CD14-positive monocyte (primary cell): ENCODE measurements around the gene CA11. TPM values are rescaled to one million over a fixed set of nuclear protein-coding genes. Genes with fewer than 3 reads are reported as not detected.

Source experiments
- DNase-seq, 3 donors: peaks; one replicate each; pipeline ENCODE4 v3.0.0-alpha.2; 2011 to 2022
- H2AFZ ChIP-seq: 2 replicates; pipeline ENCODE4 v1.6.0; 2012; ENCODE audit warnings: mild to moderate bottlenecking, low read depth, low read length, inconsistent platforms; ENCODE audit not compliant: insufficient read depth, poor library complexity, severe bottlenecking
- H3K27ac ChIP-seq, 2 donors: 1 replicate in 1 of 2; 2 replicates in 1 of 2; pipeline ENCODE4 v1.5.1; 2012 to 2013; ENCODE audit warnings: low read length in 2 of 2, control low read depth in 1 of 2, inconsistent platforms in 1 of 2, low read depth in 1 of 2, mild to moderate bottlenecking in 1 of 2
- H3K27me3 ChIP-seq, 2 donors: one replicate each; pipeline versions ENCODE4 v1.6.0 to v1.6.1; 2011 to 2013; ENCODE audit warnings: low read length in 2 of 2; ENCODE audit not compliant: control insufficient read depth in 2 of 2, insufficient read depth in 2 of 2
- H3K36me3 ChIP-seq, 2 donors: replicated peaks in 1 of 2; 1 replicate in 1 of 2; 2 replicates in 1 of 2; pipeline versions ENCODE4 v1.5.1 to v1.6.1; 2012 to 2013; ENCODE audit warnings: low read length in 2 of 2, control low read depth in 1 of 2, inconsistent platforms in 1 of 2, mild to moderate bottlenecking in 1 of 2; ENCODE audit not compliant: insufficient read depth in 2 of 2, control insufficient read depth in 1 of 2
- H3K4me1 ChIP-seq, 2 donors: 1 replicate in 1 of 2; 2 replicates in 1 of 2; pipeline versions ENCODE4 v1.5.1 to v1.6.1; 2012 to 2013; ENCODE audit warnings: low read length in 2 of 2, control low read depth in 1 of 2, inconsistent platforms in 1 of 2, mild to moderate bottlenecking in 1 of 2, moderate library complexity in 1 of 2; ENCODE audit not compliant: insufficient read depth in 2 of 2, control insufficient read depth in 1 of 2
- H3K4me2 ChIP-seq: replicated peaks from 2 replicates; pipeline ENCODE3; 2012; ENCODE audit warnings: low read length, moderate library complexity, mild to moderate bottlenecking; ENCODE audit not compliant: poor library complexity, severe bottlenecking; ENCODE audit errors: extremely low read depth
- H3K4me3 ChIP-seq, 3 experiments: fragments of 200-600 bp in 1 of 3; sonication (generic) in 1 of 3; replicated peaks in 1 of 3; 1 replicate in 2 of 3; 2 replicates in 1 of 3; pipeline ENCODE4 v1.5.1; 2011 to 2013; ENCODE audit warnings: low read length in 3 of 3, mild to moderate bottlenecking in 3 of 3, control low read depth in 2 of 3, low read depth in 2 of 3, inconsistent platforms in 1 of 3, moderate library complexity in 1 of 3
- H3K79me2 ChIP-seq: 2 replicates; pipeline ENCODE4 v1.6.0; 2012; ENCODE audit warnings: mild to moderate bottlenecking, control low read depth, inconsistent platforms, low read length, moderate library complexity; ENCODE audit not compliant: insufficient read depth
- H3K9ac ChIP-seq: 2 replicates; pipeline ENCODE4 v1.6.0; 2017; ENCODE audit warnings: low read length, mild to moderate bottlenecking; ENCODE audit not compliant: insufficient read depth, poor library complexity, severe bottlenecking
- H3K9me3 ChIP-seq, 2 donors: replicated peaks in 1 of 2; 1 replicate in 1 of 2; 2 replicates in 1 of 2; pipeline versions ENCODE4 v1.5.1 to v1.6.1; 2012 to 2013; ENCODE audit warnings: low read length in 2 of 2, control low read depth in 1 of 2; ENCODE audit not compliant: control insufficient read depth in 1 of 2, insufficient read depth in 1 of 2
- H4K20me1 ChIP-seq: 2 replicates; pipeline ENCODE4 v1.6.0; 2012; ENCODE audit warnings: mild to moderate bottlenecking, low read length, control low read depth, moderate library complexity; ENCODE audit not compliant: insufficient read depth
- H3K27ac Mint-ChIP-seq, 7 donors: one replicate each; pipeline ENCODE4 v1.8.0; 2020; ENCODE audit warnings: mild to moderate bottlenecking in 7 of 7, mixed read lengths in 7 of 7, moderate library complexity in 6 of 7, inconsistent platforms in 2 of 7
- H3K27me3 Mint-ChIP-seq, 3 donors: one replicate each; pipeline ENCODE4 v1.8.0; 2021 to 2022; ENCODE audit warnings: low read depth in 3 of 3, mild to moderate bottlenecking in 3 of 3, mixed read lengths in 3 of 3, moderate library complexity in 3 of 3, inconsistent platforms in 1 of 3
- H3K36me3 Mint-ChIP-seq, 2 donors: one replicate each; pipeline ENCODE4 v1.8.0; 2020; ENCODE audit warnings: mixed read lengths in 2 of 2, inconsistent platforms in 1 of 2, mild to moderate bottlenecking in 1 of 2
- H3K4me1 Mint-ChIP-seq: one replicate; pipeline ENCODE4 v1.8.0; 2020; ENCODE audit warnings: mild to moderate bottlenecking, mixed read lengths
- H3K4me3 Mint-ChIP-seq, 2 donors: one replicate each; pipeline ENCODE4 v1.8.0; 2020; ENCODE audit warnings: mild to moderate bottlenecking in 2 of 2, mixed read lengths in 2 of 2, moderate library complexity in 1 of 2
- H3K9me3 Mint-ChIP-seq, 7 donors: one replicate each; pipeline ENCODE4 v1.8.0; 2020 to 2022; ENCODE audit warnings: mixed read lengths in 7 of 7, mild to moderate bottlenecking in 6 of 7, moderate library complexity in 6 of 7, inconsistent platforms in 2 of 7
- WGBS: methylation state at CpG from one replicate; pipeline ENCODE4 v1.1.5; 2013; ENCODE audit warnings: missing lambda C conversion rate; ENCODE audit not compliant: insufficient coverage; 5-methylcytosine and 5-hydroxymethylcytosine counted together
- intact Hi-C, 2 donors: fragments of 100-400 bp; cut with micrococcal nuclease; formaldehyde crosslinking; loops; one replicate each; pipeline versions ENCODE4 v1.15.0 to v1.15.1; 2023
- polyA plus RNA-seq, 3 donors: library from polyadenylated mRNA; depleted of rRNA in 1 of 3; unstranded in 2 of 3; stranded (reverse) in 1 of 3; fragments of 300-500 nt in 2 of 3; fragments of >200 nt in 1 of 3; fragmentation: Illumina TruSeq in 2 of 3; gene quantifications; 1 replicate in 2 of 3; 2 replicates in 1 of 3; pipeline ENCODE4 v1.2.3, GENCODE V29; 2012 to 2021
- TF ChIP-seq, protein P1 (sequence below): fragments of 200-600 bp; IDR thresholded peaks from one replicate; pipeline ENCODE4 v1.8.0; 2022; ENCODE audit warnings: antibody characterized with exemption, mild to moderate bottlenecking

The CA11 gene
- polyA plus RNA-seq, 3 donors = 1.1 to 4.9 (median 1.8) TPM

DNA sequence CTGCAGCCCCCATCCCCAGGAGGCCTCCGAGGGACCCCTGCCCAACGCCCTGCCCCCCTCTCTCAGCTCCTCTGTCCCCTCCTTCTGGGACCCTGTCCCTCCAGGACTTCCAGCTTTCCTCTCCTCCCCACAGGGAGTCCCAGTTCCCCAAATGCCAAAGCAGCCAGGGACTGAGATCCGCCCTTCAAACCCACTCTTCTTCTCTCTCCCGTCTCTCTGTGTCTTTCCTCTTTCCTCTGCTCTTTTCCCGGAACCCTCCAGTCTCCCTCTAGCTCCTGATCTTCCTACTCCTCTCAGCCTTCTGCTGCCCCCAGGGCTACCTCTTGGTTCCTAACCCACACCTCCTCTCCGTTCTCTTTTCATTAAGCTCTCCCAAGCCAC lies 377 bp downstream of the CA11 start:
- no peaks in the 10 kb centered on the region for H3K36me3 ChIP-seq
- H3K27me3 ChIP-seq = peaks cover 0 to 10% of the 10 kb centered on the region in 2 donors
- Mint-ChIP-seq H3K4me3 (peak overlapping the region; percentile 76 to 94), H3K36me3 (peaks cover 0 to 6% of the 10 kb centered on the region in 2 donors), H3K4me1 (peaks cover 44% of the 10 kb centered on the region), H3K27me3 (peaks cover 11 to 28% (median 28%) of the 10 kb centered on the region in 3 donors), H3K9me3 (peaks cover 0 to 3% (median 0%) of the 10 kb centered on the region in 7 donors), H3K27ac (peak overlapping the region in 5 of 7 donors; percentile 61 to 80 (median 66))
- H3K9ac ChIP-seq = no peak overlapping the region
- H3K4me3 ChIP-seq = peak overlapping the region; percentile 33 to 75 (median 37)
- peak overlapping the region; percentile 83 for H2AFZ ChIP-seq
- peak in 1 of 3 donors; percentile 21 for DNase-seq
- peak overlapping the region; percentile 91 for H3K4me2 ChIP-seq
- TF ChIP-seq, protein P1, sequence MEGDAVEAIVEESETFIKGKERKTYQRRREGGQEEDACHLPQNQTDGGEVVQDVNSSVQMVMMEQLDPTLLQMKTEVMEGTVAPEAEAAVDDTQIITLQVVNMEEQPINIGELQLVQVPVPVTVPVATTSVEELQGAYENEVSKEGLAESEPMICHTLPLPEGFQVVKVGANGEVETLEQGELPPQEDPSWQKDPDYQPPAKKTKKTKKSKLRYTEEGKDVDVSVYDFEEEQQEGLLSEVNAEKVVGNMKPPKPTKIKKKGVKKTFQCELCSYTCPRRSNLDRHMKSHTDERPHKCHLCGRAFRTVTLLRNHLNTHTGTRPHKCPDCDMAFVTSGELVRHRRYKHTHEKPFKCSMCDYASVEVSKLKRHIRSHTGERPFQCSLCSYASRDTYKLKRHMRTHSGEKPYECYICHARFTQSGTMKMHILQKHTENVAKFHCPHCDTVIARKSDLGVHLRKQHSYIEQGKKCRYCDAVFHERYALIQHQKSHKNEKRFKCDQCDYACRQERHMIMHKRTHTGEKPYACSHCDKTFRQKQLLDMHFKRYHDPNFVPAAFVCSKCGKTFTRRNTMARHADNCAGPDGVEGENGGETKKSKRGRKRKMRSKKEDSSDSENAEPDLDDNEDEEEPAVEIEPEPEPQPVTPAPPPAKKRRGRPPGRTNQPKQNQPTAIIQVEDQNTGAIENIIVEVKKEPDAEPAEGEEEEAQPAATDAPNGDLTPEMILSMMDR = no peak
- intact Hi-C loops = loop anchor here (5.0 to 10.0 kb wide), 5 partner anchors 69 to 192 kb away; partner anchors contain the start of genes HSD17B14 (in 2 of the 2) and MAMSTR (in 1 of the 2)
- H3K27ac ChIP-seq = no peak overlapping the region
- 0% methylated on average over 6 of the region's 6 CpGs for WGBS
- peaks cover 30 to 44% of the 10 kb centered on the region in 2 donors for H3K4me1 ChIP-seq
- no peaks in the 10 kb centered on the region for H4K20me1 ChIP-seq
- no peaks in the 10 kb centered on the region for H3K9me3 ChIP-seq
- no peaks in the 10 kb centered on the region for H3K79me2 ChIP-seq

DNA sequence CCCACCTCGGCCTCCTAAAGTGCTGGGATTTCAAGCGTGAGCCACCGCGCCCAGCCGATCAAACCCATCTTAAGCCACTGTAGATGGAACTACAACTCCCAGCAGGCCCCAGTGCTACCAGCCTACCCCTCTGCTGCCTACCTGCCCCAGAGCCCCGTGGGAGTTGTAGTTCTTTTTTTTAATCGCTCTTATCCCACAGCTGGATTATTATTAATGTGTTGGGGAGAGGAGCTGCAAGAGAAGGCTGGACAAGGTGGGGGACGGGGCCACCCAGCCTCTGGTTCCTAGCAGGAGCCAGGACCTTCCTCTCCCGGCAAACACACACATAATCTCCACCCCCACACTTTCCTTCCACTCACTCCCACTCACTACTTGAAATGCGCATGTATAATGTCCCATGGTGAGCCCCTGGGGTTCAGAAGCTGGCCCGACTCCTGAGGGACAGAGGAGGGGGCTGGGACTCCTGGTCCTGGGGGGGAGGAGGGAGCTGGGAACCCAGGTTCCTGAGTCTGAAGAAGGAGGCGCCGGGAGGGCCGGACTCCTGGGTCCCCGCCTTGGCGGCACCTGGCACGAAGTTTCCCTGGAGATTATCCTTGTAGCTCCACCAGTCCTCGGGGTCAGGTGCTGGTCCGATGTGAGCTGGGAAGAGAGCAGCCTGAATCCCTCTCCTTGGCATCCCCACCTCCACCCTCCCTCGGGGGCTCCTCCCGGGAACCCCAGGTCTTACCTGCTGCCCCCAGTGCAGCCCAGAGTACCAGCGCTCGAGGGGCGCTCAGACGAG lies 958 bp downstream of the CA11 start:
- H3K79me2 ChIP-seq = no peaks in the 10 kb centered on the region
- H3K9me3 ChIP-seq = no peaks in the 10 kb centered on the region
- H4K20me1 ChIP-seq = no peaks in the 10 kb centered on the region
- peak overlapping the region; percentile 76 to 94 for H3K4me3 Mint-ChIP-seq
- DNase-seq = peak; percentile 60 to 76 (median 73)
- H3K4me3 ChIP-seq = peak overlapping the region in 2 of 3 experiments; percentile 4 to 75
- peaks cover 30 to 44% of the 10 kb centered on the region in 2 donors for H3K4me1 ChIP-seq
- peaks cover 11 to 29% (median 27%) of the 10 kb centered on the region in 3 donors for H3K27me3 Mint-ChIP-seq
- H3K27ac Mint-ChIP-seq = peak overlapping the region in 2 of 7 donors; percentile 40 to 80
- H3K4me1 Mint-ChIP-seq = peaks cover 45% of the 10 kb centered on the region
- H3K36me3 ChIP-seq = no peaks in the 10 kb centered on the region
- peaks cover 0 to 3% (median 0%) of the 10 kb centered on the region in 7 donors for H3K9me3 Mint-ChIP-seq
- intact Hi-C loops = loop anchor here (5.0 to 10.0 kb wide), 6 partner anchors 32 to 192 kb away; partner anchors contain the start of genes HSD17B14 (in 2 of the 2) and MAMSTR (in 1 of the 2)
- H3K36me3 Mint-ChIP-seq = peaks cover under 1 to 7% of the 10 kb centered on the region in 2 donors
- TF ChIP-seq, protein P1 = no peak
- peak overlapping the region; percentile 91 for H3K4me2 ChIP-seq
- no peak overlapping the region for H3K27ac ChIP-seq
- H2AFZ ChIP-seq = peak overlapping the region; percentile 83
- peaks cover 0 to 10% of the 10 kb centered on the region in 2 donors for H3K27me3 ChIP-seq
- 2% methylated on average over 16 of the region's 25 CpGs for WGBS
- no peak overlapping the region for H3K9ac ChIP-seq
